Epithelial cell of proximal tubule (primary cell): ENCODE data around the gene AAGAB. TPM values are rescaled to one million over a fixed set of nuclear protein-coding genes. Genes with fewer than 3 reads are reported as not detected.

Experiments used
- DNase-seq: peaks from one replicate; pipeline ENCODE4 v3.0.0-alpha.2; 2011; ENCODE audit warnings: low read depth
- H3K4me3 ChIP-seq: 2 replicates; pipeline ENCODE4 v1.5.1; 2011; ENCODE audit warnings: low read depth, mild to moderate bottlenecking, low read length
- CTCF ChIP-seq: conservative IDR thresholded peaks from 2 replicates; pipeline ENCODE4 v1.5.1; 2012; ENCODE audit warnings: low read depth, mild to moderate bottlenecking, low read length
- total RNA-seq: library from RNA; depleted of rRNA; stranded (reverse); fragments of >200 nt; gene quantifications from 2 replicates; pipeline ENCODE4 v1.2.3, GENCODE V29; 2015

AAGAB gene
- total RNA-seq, 1 donor from 2014 or later: 41.5 TPM

- DNase-seq: no peak
Measured at GRCh38 chr15:67177752-67178151, 76.7 kb downstream of the AAGAB start.

GRCh38 chr15:67176195-67176971 lies 78.1 kb downstream of the AAGAB start:
- no peak for TF ChIP-seq CTCF
- no peak for DNase-seq
- H3K4me3 ChIP-seq: no peak overlapping the region

More at GRCh38 chr15:67177752-67178151, 76.7 kb downstream of the AAGAB start:
- TF ChIP-seq CTCF: no peak
- no peak overlapping the region for H3K4me3 ChIP-seq

GRCh38 chr15:67175643-67176071 lies 78.8 kb downstream of the AAGAB start:
- no peak for TF ChIP-seq CTCF
- no peak for DNase-seq
- H3K4me3 ChIP-seq: no peak overlapping the region

GRCh38 chr15:67174864-67175573 lies 79.4 kb downstream of the AAGAB start:
- no peak overlapping the region for H3K4me3 ChIP-seq
- no peak for TF ChIP-seq CTCF
- peak; percentile 79 for DNase-seq

GRCh38 chr15:67174446-67174845 lies 80.0 kb downstream of the AAGAB start:
- TF ChIP-seq CTCF: no peak
- H3K4me3 ChIP-seq: no peak overlapping the region
- no peak for DNase-seq

- no peak for TF ChIP-seq CTCF
- H3K4me3 ChIP-seq: no peak overlapping the region
- DNase-seq: no peak
Measured at GRCh38 chr15:67173786-67174185, 80.7 kb downstream of the AAGAB start.
